ENCODE measurements around the gene NR1H4. TPM values are rescaled to one million over a fixed set of nuclear protein-coding genes. Genes with fewer than 3 reads are reported as not detected.
A peak's percentile ranks its signal among the peaks of the same experiment; 100 is the strongest.

The NR1H4 gene
- total and polyA plus RNA-seq, 2 donors (not counting 1 experiment from before 2014, with no cell fraction given), result not detected

DNA sequence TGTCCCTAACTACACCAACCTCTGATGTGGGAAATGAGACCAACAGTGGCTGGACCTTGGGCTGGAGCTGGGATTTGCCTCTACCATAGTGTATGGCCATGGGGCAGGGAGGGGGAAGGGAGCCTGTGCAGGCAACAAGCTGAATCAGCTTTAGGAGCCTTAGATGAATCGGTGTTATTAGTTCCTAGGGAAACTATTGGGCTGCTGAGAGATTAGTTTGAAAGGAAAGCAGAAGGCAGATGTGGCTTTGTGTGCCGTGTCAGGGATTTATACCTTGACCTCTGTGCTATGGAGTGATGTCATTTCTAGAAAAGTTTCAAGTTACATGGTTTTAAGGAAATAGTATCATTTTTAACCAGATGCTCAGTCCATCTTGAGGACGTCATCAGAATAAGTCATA lies 80.3 kb downstream of the NR1H4 start:
- 80% methylated on average over 2 of the region's 3 CpGs for WGBS (ENCODE audit: insufficient coverage)
- no peak overlapping the region for H3K4me3 Mint-ChIP-seq
- Histone ChIP-seq H2AFZ (ENCODE audit: insufficient read depth, low read depth, low read length, poor library complexity, severe bottlenecking) (no peak overlapping the region), H4K20me1 (ENCODE audit: control insufficient read depth, insufficient read depth, low read length, poor library complexity, severe bottlenecking) (no peaks in the 10 kb centered on the region), H3K4me3 (ENCODE audit: control extremely low read depth in 1 of 5, extremely low read depth in 1 of 5, insufficient read depth in 1 of 5, low read depth in 2 of 5, low read length in 4 of 5) (no peak overlapping the region), H3K9ac (ENCODE audit: low read length) (no peak overlapping the region), H3K79me2 (ENCODE audit: control insufficient read depth, insufficient read depth, low read length) (no peaks in the 10 kb centered on the region), H3K4me1 (ENCODE audit: control insufficient read depth in 2 of 2, insufficient read depth in 2 of 2, low read length in 2 of 2) (no peaks in the 10 kb centered on the region), H3K9me3 (ENCODE audit: control extremely low read depth in 1 of 3, control insufficient read depth in 2 of 3, insufficient read depth in 1 of 3, low read length in 2 of 3) (no peaks in the 10 kb centered on the region), H3K4me2 (replicated peaks; ENCODE audit: low read depth, low read length, poor library complexity, severe bottlenecking) (no peak overlapping the region), H3K27ac (ENCODE audit: low read length in 2 of 2) (no peak overlapping the region), H3K27me3 (replicated peaks in 1 of 4; ENCODE audit: control extremely low read depth in 1 of 4, control insufficient read depth in 3 of 4, insufficient read depth in 4 of 4, low read length in 3 of 4) (no peaks in the 10 kb centered on the region), H3K36me3 (replicated peaks in 1 of 2; ENCODE audit: control extremely low read depth in 1 of 2, control insufficient read depth in 1 of 2, extremely low read depth in 1 of 2, insufficient read depth in 2 of 2, low read length in 1 of 2) (no peaks in the 10 kb centered on the region)
- intact Hi-C loops (cut with micrococcal nuclease), result loop anchor here (5.0 to 10.0 kb wide), 3 partner anchors 399 to 1512 kb away; no protein-coding TSS in a partner anchor
- ChIA-PET POLR2A (no interaction called here), CTCF (interaction anchor here (0.6 to 3.0 kb wide), 6 partner anchors 11 to 1987 kb away, joined by 4 to 17 read pairs (median 5); no protein-coding TSS in a partner anchor)
- H3K27ac Mint-ChIP-seq, result no peak overlapping the region
- DNase-seq (no peak), ATAC-seq (ENCODE audit: low read depth) (no peak)
- TF ChIP-seq EZH2 (IDR thresholded peaks at IDR 0.05; ENCODE audit: borderline replicate concordance, insufficient read depth, low read depth, low read length, poor library complexity, severe bottlenecking), result no peak
- TF ChIP-seq, protein P1, sequence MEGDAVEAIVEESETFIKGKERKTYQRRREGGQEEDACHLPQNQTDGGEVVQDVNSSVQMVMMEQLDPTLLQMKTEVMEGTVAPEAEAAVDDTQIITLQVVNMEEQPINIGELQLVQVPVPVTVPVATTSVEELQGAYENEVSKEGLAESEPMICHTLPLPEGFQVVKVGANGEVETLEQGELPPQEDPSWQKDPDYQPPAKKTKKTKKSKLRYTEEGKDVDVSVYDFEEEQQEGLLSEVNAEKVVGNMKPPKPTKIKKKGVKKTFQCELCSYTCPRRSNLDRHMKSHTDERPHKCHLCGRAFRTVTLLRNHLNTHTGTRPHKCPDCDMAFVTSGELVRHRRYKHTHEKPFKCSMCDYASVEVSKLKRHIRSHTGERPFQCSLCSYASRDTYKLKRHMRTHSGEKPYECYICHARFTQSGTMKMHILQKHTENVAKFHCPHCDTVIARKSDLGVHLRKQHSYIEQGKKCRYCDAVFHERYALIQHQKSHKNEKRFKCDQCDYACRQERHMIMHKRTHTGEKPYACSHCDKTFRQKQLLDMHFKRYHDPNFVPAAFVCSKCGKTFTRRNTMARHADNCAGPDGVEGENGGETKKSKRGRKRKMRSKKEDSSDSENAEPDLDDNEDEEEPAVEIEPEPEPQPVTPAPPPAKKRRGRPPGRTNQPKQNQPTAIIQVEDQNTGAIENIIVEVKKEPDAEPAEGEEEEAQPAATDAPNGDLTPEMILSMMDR (IDR thresholded peaks at IDR 0.05), result no peak
- no peaks in the 10 kb centered on the region for H3K4me1 Mint-ChIP-seq
- peaks cover 4% of the 10 kb centered on the region for H3K27me3 Mint-ChIP-seq
- no peaks in the 10 kb centered on the region for H3K9me3 Mint-ChIP-seq (ENCODE audit: insufficient read depth)

DNA sequence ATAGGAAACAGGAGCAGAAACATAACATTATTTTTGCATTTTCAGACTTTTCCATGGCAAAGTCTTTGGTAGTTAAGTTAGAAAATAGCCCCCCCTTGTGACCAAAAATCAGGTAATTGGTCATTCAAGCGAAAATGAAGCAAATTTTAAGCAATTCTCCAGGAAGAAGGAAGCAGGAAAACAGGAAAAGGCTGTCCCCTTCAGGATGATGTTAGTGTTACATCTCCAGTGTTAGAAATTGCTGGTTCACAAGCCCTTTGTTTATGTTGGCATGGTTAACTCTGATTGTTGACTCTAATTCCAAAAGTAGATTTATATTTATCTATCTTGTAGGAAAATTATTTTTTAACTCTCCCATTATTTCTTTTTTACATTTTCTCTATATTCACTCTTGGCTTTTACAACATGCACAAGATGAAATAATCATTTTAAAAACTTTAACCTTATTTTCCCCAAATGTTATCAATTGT lies 81.0 kb downstream of the NR1H4 start:
- CTCF ChIA-PET, result interaction anchor here (1.0 to 3.0 kb wide), 3 partner anchors 37 to 322 kb away, joined by 3 to 17 read pairs (median 6); no protein-coding TSS in a partner anchor
- no peaks in the 10 kb centered on the region for H3K4me1 Mint-ChIP-seq
- TF ChIP-seq, protein P1 (IDR thresholded peaks at IDR 0.05), result peak; percentile 57
- TF ChIP-seq EZH2 (IDR thresholded peaks at IDR 0.05; ENCODE audit: borderline replicate concordance, insufficient read depth, low read depth, low read length, poor library complexity, severe bottlenecking), result no peak
- DNase-seq (peak; percentile 28), ATAC-seq (ENCODE audit: low read depth) (no peak)
- Histone ChIP-seq H3K9ac (ENCODE audit: low read length) (no peak overlapping the region), H3K27ac (ENCODE audit: low read length in 2 of 2) (no peak overlapping the region), H3K36me3 (replicated peaks in 1 of 2; ENCODE audit: control extremely low read depth in 1 of 2, control insufficient read depth in 1 of 2, extremely low read depth in 1 of 2, insufficient read depth in 2 of 2, low read length in 1 of 2) (no peaks in the 10 kb centered on the region), H3K9me3 (ENCODE audit: control extremely low read depth in 1 of 3, control insufficient read depth in 2 of 3, insufficient read depth in 1 of 3, low read length in 2 of 3) (no peaks in the 10 kb centered on the region), H3K79me2 (ENCODE audit: control insufficient read depth, insufficient read depth, low read length) (no peaks in the 10 kb centered on the region), H2AFZ (ENCODE audit: insufficient read depth, low read depth, low read length, poor library complexity, severe bottlenecking) (no peak overlapping the region), H4K20me1 (ENCODE audit: control insufficient read depth, insufficient read depth, low read length, poor library complexity, severe bottlenecking) (no peaks in the 10 kb centered on the region), H3K4me2 (replicated peaks; ENCODE audit: low read depth, low read length, poor library complexity, severe bottlenecking) (no peak overlapping the region), H3K27me3 (replicated peaks in 1 of 4; ENCODE audit: control extremely low read depth in 1 of 4, control insufficient read depth in 3 of 4, insufficient read depth in 4 of 4, low read length in 3 of 4) (no peaks in the 10 kb centered on the region), H3K4me3 (ENCODE audit: control extremely low read depth in 1 of 5, extremely low read depth in 1 of 5, insufficient read depth in 1 of 5, low read depth in 2 of 5, low read length in 4 of 5) (no peak overlapping the region), H3K4me1 (ENCODE audit: control insufficient read depth in 2 of 2, insufficient read depth in 2 of 2, low read length in 2 of 2) (no peaks in the 10 kb centered on the region)
- intact Hi-C loops (cut with micrococcal nuclease), result loop anchor here (5.0 to 10.0 kb wide), 3 partner anchors 400 to 1512 kb away; no protein-coding TSS in a partner anchor
- H3K4me3 Mint-ChIP-seq, result no peak overlapping the region
- POLR2A ChIA-PET, result no interaction called here
- H3K9me3 Mint-ChIP-seq (ENCODE audit: insufficient read depth), result no peaks in the 10 kb centered on the region
- no peak overlapping the region for H3K27ac Mint-ChIP-seq
- peaks cover 4% of the 10 kb centered on the region for H3K27me3 Mint-ChIP-seq
- no CpG with 5 or more reads among the region's 1 CpG for WGBS (ENCODE audit: insufficient coverage)
